Gastroesophageal sphincter (tissue), 2 donors: ENCODE measurements around the gene LAMA2.

Experiments used
- EP300 ChIP-seq: sonication (generic); formaldehyde crosslinking; IDR thresholded peaks from one replicate; pipeline ENCODE4 v1.6.1; 2017; ENCODE audit warnings: antibody characterized with exemption, mild to moderate bottlenecking
- POLR2A ChIP-seq, 2 donors: fragments of 450-650 bp; IDR thresholded peaks; one replicate each; pipeline ENCODE4 v1.6.1; 2017; ENCODE audit warnings: antibody characterized with exemption in 2 of 2, mild to moderate bottlenecking in 2 of 2, moderate library complexity in 1 of 2
- POLR2AphosphoS5 ChIP-seq: sonication (generic); formaldehyde crosslinking; IDR thresholded peaks from one replicate; pipeline ENCODE4 v1.6.1; 2017; ENCODE audit warnings: antibody characterized with exemption

- TF ChIP-seq POLR2AphosphoS5 (no peak), EP300 (no peak), POLR2A (IDR thresholded peaks at IDR 0.05) (no peak)
Observed at GRCh38 chr6:129453073-129453472, 570.1 kb downstream of the LAMA2 start.
